Fibroblast of lung (primary cell): ENCODE data around the gene ATP1B3. TPM values are rescaled to one million over a fixed set of nuclear protein-coding genes. Genes with fewer than 3 reads are reported as not detected.
"Not testable (repeated sequence)": the region's sequence is repeated elsewhere in the genome, so short reads cannot be mapped to it uniquely, and the experiment has no call there.

Experiments
- DNase-seq, 2 donors: peaks; one replicate each; pipeline versions ENCODE4 v3.0.0 to v3.0.0-alpha.2; 2010; ENCODE audit warnings: low read depth in 2 of 2
- H2AFZ ChIP-seq: 2 replicates; pipeline ENCODE4 v1.5.1; 2012; ENCODE audit warnings: low read length, control low read depth, inconsistent platforms
- H3K27ac ChIP-seq: 2 replicates; pipeline ENCODE4 v1.5.1; 2011; ENCODE audit warnings: low read length, control low read depth; ENCODE audit not compliant: insufficient read depth
- H3K27me3 ChIP-seq: 2 replicates; pipeline ENCODE4 v1.5.1; 2011; ENCODE audit warnings: mild to moderate bottlenecking, low read length; ENCODE audit not compliant: control insufficient read depth, insufficient read depth
- H3K36me3 ChIP-seq: 2 replicates; pipeline ENCODE4 v1.5.1; 2011; ENCODE audit warnings: low read length; ENCODE audit not compliant: control insufficient read depth, insufficient read depth
- H3K4me1 ChIP-seq: 2 replicates; pipeline ENCODE4 v1.5.1; 2011; ENCODE audit warnings: low read length; ENCODE audit not compliant: control insufficient read depth, insufficient read depth; ENCODE audit errors: extremely low read depth
- H3K4me2 ChIP-seq: 2 replicates; pipeline ENCODE4 v1.5.1; 2011; ENCODE audit warnings: low read length, control low read depth; ENCODE audit not compliant: insufficient read depth; ENCODE audit errors: extremely low read depth
- H3K4me3 ChIP-seq, 4 experiments: fragments of 200-600 bp in 1 of 4; sonication (generic) in 1 of 4; replicated peaks in 1 of 4; 2 replicates each; pipeline ENCODE4 v1.5.1; 2011 to 2016; ENCODE audit warnings: low read length in 4 of 4, low read depth in 3 of 4, mild to moderate bottlenecking in 3 of 4, control low read depth in 2 of 4, inconsistent platforms in 1 of 4, mixed read lengths in 1 of 4; ENCODE audit not compliant: insufficient read depth in 1 of 4; ENCODE audit errors: control extremely low read depth in 1 of 4
- H3K79me2 ChIP-seq: 2 replicates; pipeline ENCODE4 v1.5.1; 2012; ENCODE audit warnings: mild to moderate bottlenecking, low read length, inconsistent platforms; ENCODE audit not compliant: control insufficient read depth, insufficient read depth
- H3K9ac ChIP-seq: 2 replicates; pipeline ENCODE4 v1.5.1; 2011; ENCODE audit warnings: mild to moderate bottlenecking, low read length, control low read depth; ENCODE audit not compliant: insufficient read depth
- H3K9me3 ChIP-seq: 2 replicates; pipeline ENCODE4 v1.5.1; 2012; ENCODE audit warnings: low read depth, low read length; ENCODE audit not compliant: control insufficient read depth, insufficient read depth
- H4K20me1 ChIP-seq: 2 replicates; pipeline ENCODE4 v1.5.1; 2011; ENCODE audit warnings: low read length; ENCODE audit not compliant: control insufficient read depth, insufficient read depth; ENCODE audit errors: extremely low read depth
- CTCF ChIP-seq, 2 donors: IDR thresholded peaks in 1 of 2; conservative IDR thresholded peaks in 1 of 2; 1 replicate in 1 of 2; 2 replicates in 1 of 2; pipeline ENCODE4 v1.5.1; 2011 to 2012; ENCODE audit warnings: low read length in 2 of 2, control low read depth in 1 of 2, inconsistent platforms in 1 of 2, low read depth in 1 of 2, mild to moderate bottlenecking in 1 of 2
- EZH2 ChIP-seq: IDR thresholded peaks from 2 replicates; pipeline ENCODE4 v1.5.1; 2012; ENCODE audit warnings: low read length, control low read depth, mild to moderate bottlenecking; ENCODE audit errors: missing control alignments
- polyA plus RNA-seq, 2 donors: library from polyadenylated mRNA; depleted of rRNA in 1 of 2; stranded (reverse) in 1 of 2; unstranded in 1 of 2; fragments of >200 nt; gene quantifications; 2 replicates each; pipeline ENCODE4 v1.2.1, GENCODE V29; 2011 to 2012; ENCODE audit warnings: missing spikeins in 1 of 2
- total RNA-seq: library from RNA; depleted of rRNA; stranded (reverse); fragments of >200 nt; gene quantifications from 2 replicates; pipeline ENCODE4 v1.2.1, GENCODE V29; 2014

ATP1B3 gene
- total and polyA plus RNA-seq, 2 donors (not counting 1 experiment from before 2014, with no cell fraction given): 55.8 to 243 TPM

DNA sequence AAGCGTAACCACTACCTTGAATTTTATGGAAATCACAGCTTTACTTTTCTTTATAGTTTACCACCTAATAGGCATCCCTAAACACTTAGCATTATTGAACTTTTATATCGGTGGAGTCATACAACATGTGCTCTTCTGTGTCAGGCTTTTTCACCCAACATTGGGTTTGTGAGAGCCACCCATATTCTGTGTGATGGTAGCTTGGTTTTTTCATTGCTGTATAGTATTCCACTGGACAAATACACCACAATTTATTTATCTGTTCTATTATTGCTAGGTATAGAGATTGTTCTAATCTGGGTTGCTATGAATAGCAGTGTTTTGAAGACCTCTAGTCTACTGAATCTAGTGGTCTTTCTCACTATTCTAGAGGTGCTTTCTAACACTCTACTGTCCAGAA is 31.6 kb upstream of the ATP1B3 start:
- Histone ChIP-seq H3K4me1 (no peaks in the 10 kb centered on the region), H3K27me3 (no peaks in the 10 kb centered on the region), H3K9me3 (no peaks in the 10 kb centered on the region), H2AFZ (no peak overlapping the region), H3K4me3 (no peak overlapping the region), H3K9ac (no peak overlapping the region), H3K4me2 (no peak overlapping the region), H4K20me1 (no peaks in the 10 kb centered on the region), H3K36me3 (no peaks in the 10 kb centered on the region), H3K27ac (no peak overlapping the region), H3K79me2 (no peaks in the 10 kb centered on the region)
- TF ChIP-seq EZH2 (no peak), CTCF (conservative IDR thresholded peaks at IDR 0.05 in 1 of 2, IDR thresholded peaks at IDR 0.05 in 1 of 2; ENCODE audit: low read depth in 1 of 2, low read length in 2 of 2) (no peak)
- DNase-seq: no peak

- no peaks in the 10 kb centered on the region for H4K20me1 ChIP-seq
- H3K27me3 ChIP-seq: no peaks in the 10 kb centered on the region
- H3K27ac ChIP-seq: no peak overlapping the region
- no peak overlapping the region for H3K4me2 ChIP-seq
- no peaks in the 10 kb centered on the region for H3K36me3 ChIP-seq
- no peak for TF ChIP-seq EZH2
- TF ChIP-seq CTCF (conservative IDR thresholded peaks at IDR 0.05 in 1 of 2, IDR thresholded peaks at IDR 0.05 in 1 of 2; ENCODE audit: low read depth in 1 of 2, low read length in 2 of 2): no peak
- no peaks in the 10 kb centered on the region for H3K9me3 ChIP-seq
- H3K4me3 ChIP-seq: no peak overlapping the region
- no peaks in the 10 kb centered on the region for H3K4me1 ChIP-seq
- H3K79me2 ChIP-seq: no peaks in the 10 kb centered on the region
- no peak overlapping the region for H2AFZ ChIP-seq
- no peak for DNase-seq
- H3K9ac ChIP-seq: no peak overlapping the region
Measured at GRCh38 chr3:141845407-141846049, 30.9 kb upstream of the ATP1B3 start.

- no peak overlapping the region for H3K9ac ChIP-seq
- no peaks in the 10 kb centered on the region for H4K20me1 ChIP-seq
Measured at GRCh38 chr3:141846050-141846433, 30.4 kb upstream of the ATP1B3 start.

GRCh38 chr3:141848159-141848748 is 28.2 kb upstream of the ATP1B3 start:
- H3K4me1 ChIP-seq, H3K4me3 ChIP-seq, H3K4me2 ChIP-seq, H3K79me2 ChIP-seq, H4K20me1 ChIP-seq, H3K9me3 ChIP-seq, H2AFZ ChIP-seq, H3K9ac ChIP-seq, H3K27ac ChIP-seq, H3K36me3 ChIP-seq, H3K27me3 ChIP-seq: not testable (repeated sequence)
- DNase-seq: peak in 1 of 2 donors; percentile 8

More at GRCh38 chr3:141846050-141846433, 30.4 kb upstream of the ATP1B3 start:
- H3K4me1 ChIP-seq: no peaks in the 10 kb centered on the region
- no peaks in the 10 kb centered on the region for H3K9me3 ChIP-seq
- TF ChIP-seq EZH2: no peak
- TF ChIP-seq CTCF (conservative IDR thresholded peaks at IDR 0.05 in 1 of 2, IDR thresholded peaks at IDR 0.05 in 1 of 2; ENCODE audit: low read depth in 1 of 2, low read length in 2 of 2): no peak
- no peaks in the 10 kb centered on the region for H3K79me2 ChIP-seq
- no peak overlapping the region for H3K27ac ChIP-seq
- no peak overlapping the region for H3K4me3 ChIP-seq
- H3K27me3 ChIP-seq: no peaks in the 10 kb centered on the region
- H3K4me2 ChIP-seq: no peak overlapping the region
- DNase-seq: no peak
- H3K36me3 ChIP-seq: no peaks in the 10 kb centered on the region
- H2AFZ ChIP-seq: no peak overlapping the region
